SK-N-SH (cell line): ENCODE data around the gene ADAMTS14. TPM values are rescaled to one million over a fixed set of nuclear protein-coding genes. Genes with fewer than 3 reads are reported as not detected.
"Not testable (repeated sequence)": the region's sequence is repeated elsewhere in the genome, so short reads cannot be mapped to it uniquely, and the experiment has no call there.

ENCODE experiments used
- CTCF ChIA-PET: fragments of 300-600, 350-600 bp; formaldehyde crosslinking; extraction: SDS; loops from one replicate; lab custom pipeline; 2021; lab: Yijun Ruan, JAX
- POLR2A ChIA-PET: fragments of 350-600 bp; sonication (Branson Sonifier 250); formaldehyde crosslinking; extraction: SDS; loops from one replicate; lab custom pipeline; 2020; ENCODE audit warnings: antibody characterized with exemption, inconsistent platforms; lab: Yijun Ruan, JAX
- DNase-seq: peaks from one replicate; pipeline ENCODE4 v3.0.0; 2012
- H2AFZ ChIP-seq: fragments of 200-600 bp; sonication (generic); 2 replicates; pipeline ENCODE4 v1.8.1; 2016; ENCODE audit warnings: antibody characterized with exemption, mild to moderate bottlenecking, low read depth
- H3F3A ChIP-seq: fragments of 200-600 bp; sonication (generic); replicated peaks from 2 replicates; pipeline ENCODE3; 2016; ENCODE audit warnings: antibody characterized with exemption, mild to moderate bottlenecking; ENCODE audit not compliant: insufficient read depth
- H3K27ac ChIP-seq, 2 experiments: fragments of 200-500 bp in 1 of 2; fragments of 200-600 bp in 1 of 2; sonication (Bioruptor generic) in 1 of 2; sonication (generic), shearing (Covaris generic) in 1 of 2; 2 replicates each; pipeline versions ENCODE4 v1.5.1 to v1.6.1; 2014 to 2016; ENCODE audit warnings: low read depth in 2 of 2, inconsistent platforms in 1 of 2, low read length in 1 of 2, mild to moderate bottlenecking in 1 of 2, mixed read lengths in 1 of 2
- H3K27me3 ChIP-seq: fragments of 200-600 bp; sonication (generic), shearing (Covaris generic); 2 replicates; pipeline ENCODE4 v1.6.1; 2016; ENCODE audit warnings: mixed run types; ENCODE audit not compliant: insufficient read depth
- H3K36me3 ChIP-seq, 2 experiments: fragments of 200-500 bp in 1 of 2; fragments of 200-600 bp in 1 of 2; sonication (Bioruptor generic) in 1 of 2; sonication (generic) in 1 of 2; replicated peaks in 1 of 2; 2 replicates each; pipeline versions ENCODE3 to v1.5.1; 2014 to 2016; ENCODE audit warnings: low read length in 1 of 2, mild to moderate bottlenecking in 1 of 2; ENCODE audit not compliant: insufficient read depth in 2 of 2, control insufficient read depth in 1 of 2
- H3K4me1 ChIP-seq, 2 experiments: fragments of 200-500 bp in 1 of 2; fragments of 200-600 bp in 1 of 2; sonication (Bioruptor generic) in 1 of 2; sonication (generic), shearing (Covaris generic) in 1 of 2; 2 replicates each; pipeline versions ENCODE4 v1.5.1 to v1.6.1; 2014 to 2016; ENCODE audit warnings: low read depth in 1 of 2, low read length in 1 of 2, mixed run types in 1 of 2; ENCODE audit not compliant: insufficient read depth in 2 of 2, control insufficient read depth in 1 of 2
- H3K4me2 ChIP-seq: fragments of 200-600 bp; sonication (generic), shearing (Covaris generic); 2 replicates; pipeline ENCODE4 v1.6.1; 2017; ENCODE audit warnings: mixed run types
- H3K4me3 ChIP-seq, 2 experiments: fragments of 200-500 bp in 1 of 2; fragments of 200-600 bp in 1 of 2; sonication (Bioruptor generic) in 1 of 2; sonication (generic), shearing (Covaris generic) in 1 of 2; 2 replicates each; pipeline versions ENCODE4 v1.5.1 to v1.8.1; 2014 to 2016; ENCODE audit warnings: low read depth in 2 of 2, inconsistent platforms in 1 of 2, low read length in 1 of 2, mild to moderate bottlenecking in 1 of 2, mixed read lengths in 1 of 2, moderate library complexity in 1 of 2
- H3K79me2 ChIP-seq: fragments of 200-600 bp; sonication (generic); 2 replicates; pipeline ENCODE4 v1.8.1; 2017; ENCODE audit warnings: mild to moderate bottlenecking; ENCODE audit not compliant: insufficient read depth
- H3K9ac ChIP-seq: fragments of 200-600 bp; sonication (generic); 2 replicates; pipeline ENCODE4 v1.6.1; 2017; ENCODE audit warnings: mixed run types
- H3K9me2 ChIP-seq: fragments of 200-600 bp; sonication (generic); 2 replicates; pipeline ENCODE4 v1.6.1; 2017; ENCODE audit warnings: mixed run types
- H3K9me3 ChIP-seq: fragments of 200-600 bp; sonication (generic); 2 replicates; pipeline ENCODE4 v1.6.1; 2017; ENCODE audit warnings: mixed run types, mild to moderate bottlenecking, moderate library complexity
- H4K20me1 ChIP-seq: fragments of 200-600 bp; sonication (generic); 2 replicates; pipeline ENCODE4 v1.6.1; 2017; ENCODE audit warnings: mild to moderate bottlenecking, mixed run types; ENCODE audit not compliant: insufficient read depth
- CTCF ChIP-seq: fragments of 200-600 bp; sonication (generic); IDR thresholded peaks from 2 replicates; pipeline ENCODE4 v1.6.1; 2017; ENCODE audit warnings: antibody characterized with exemption, mild to moderate bottlenecking, moderate library complexity
- FOXJ3 ChIP-seq: sonication (generic); formaldehyde crosslinking; IDR thresholded peaks from 2 replicates; pipeline ENCODE4 v1.5.1; 2020; ENCODE audit warnings: mild to moderate bottlenecking, missing genetic modification reagents
- MAX ChIP-seq: IDR thresholded peaks from 2 replicates; pipeline ENCODE4 v1.4.0; 2012; ENCODE audit warnings: low read depth
- MEF2A ChIP-seq: IDR thresholded peaks from 2 replicates; pipeline ENCODE4 v1.4.0; 2012; ENCODE audit warnings: low read depth, borderline replicate concordance
- PBX3 ChIP-seq: IDR thresholded peaks from 2 replicates; pipeline ENCODE4; 2012
- RFX5 ChIP-seq: IDR thresholded peaks from 2 replicates; pipeline ENCODE4 v1.6.1; 2012; ENCODE audit warnings: mild to moderate bottlenecking, improper control_type of control experiment, low read length
- TCF12 ChIP-seq: IDR thresholded peaks from 2 replicates; pipeline ENCODE4 v1.4.0; 2012
- WGBS: methylation state at CpG from one replicate; pipeline ENCODE4 v1.1.6; 2017; ENCODE audit warnings: low lambda C conversion rate; 5-methylcytosine and 5-hydroxymethylcytosine counted together
- polyA plus RNA-seq, 3 experiments: library from polyadenylated mRNA; depleted of rRNA; stranded (reverse); fragments of >200 nt; gene quantifications; 2 replicates each; pipeline ENCODE4 v1.2.3, GENCODE V29; 2012

ADAMTS14 gene
- polyA plus RNA-seq, 1 of the 3 experiments (the other 2 are of a cell fraction) = 1.1 TPM

- no peaks in the 10 kb centered on the region for H3F3A ChIP-seq
- no peaks in the 10 kb centered on the region for H4K20me1 ChIP-seq
- POLR2A ChIA-PET = no interaction called here
- TF ChIP-seq MEF2A = no peak
- no peak for TF ChIP-seq CTCF
- TF ChIP-seq MAX = no peak
- TF ChIP-seq PBX3 = no peak
- TF ChIP-seq RFX5 = no peak
- TF ChIP-seq FOXJ3 = no peak
- no peak for TF ChIP-seq TCF12
- TF ChIP-seq, all 33 proteins: peak for 0
- Histone ChIP-seq H2AFZ (no peak overlapping the region), H3K4me3 (no peak overlapping the region), H3K27ac (no peak overlapping the region), H3K9ac (no peak overlapping the region), H3K36me3 (no peaks in the 10 kb centered on the region), H3K79me2 (no peaks in the 10 kb centered on the region), H3K27me3 (no peaks in the 10 kb centered on the region; the same call in 1 of the 2 replicates), H3K9me2 (no peaks in the 10 kb centered on the region), H3K4me2 (no peak overlapping the region), H3K9me3 (no peaks in the 10 kb centered on the region), H3K4me1 (peaks cover 0 to 7% of the 10 kb centered on the region in 2 experiments; a peak in 1 of 4 replicates)
- CTCF ChIA-PET = no interaction called here
- no peak for DNase-seq
- WGBS = 64% methylated on average over 7 of the region's 8 CpGs
These were observed 93.7 kb downstream of the ADAMTS14 start for GRCh38 chr10:70765794-70766594.

GRCh38 chr10:70768026-70768685 lies 95.8 kb downstream of the ADAMTS14 start:
- H3K4me3 ChIP-seq, DNase-seq, H3K79me2 ChIP-seq, H3K9me3 ChIP-seq, H3K9me2 ChIP-seq, H3K36me3 ChIP-seq, H3K27me3 ChIP-seq, H2AFZ ChIP-seq, POLR2A ChIA-PET, H3K4me2 ChIP-seq, H3K9ac ChIP-seq, H3K27ac ChIP-seq, H4K20me1 ChIP-seq, H3K4me1 ChIP-seq, H3F3A ChIP-seq: not testable (repeated sequence)
- CTCF ChIA-PET = interaction anchor here (1.6 to 1.9 kb wide), 2 partner anchors 9 to 10 kb away, joined by 4 to 9 read pairs; no protein-coding TSS in a partner anchor
- WGBS = 57% methylated on average over 6 of the region's 6 CpGs
